ENCODE measurements around the gene LTF.

LTF gene

GRCh38 chr3:46398186-46398955 is 66.3 kb downstream of the LTF start:
- Histone ChIP-seq H3K27me3 (ENCODE audit: low read depth, low read length) (peaks cover 32% of the 10 kb centered on the region), H2AFZ (ENCODE audit: low read depth, low read length) (no peak overlapping the region), H3K36me3 (replicated peaks; ENCODE audit: low read depth, low read length) (no peaks in the 10 kb centered on the region), H3K27ac (ENCODE audit: low read length) (no peak overlapping the region), H3K9ac (ENCODE audit: low read length) (no peak overlapping the region), H4K20me1 (ENCODE audit: insufficient read depth, low read length) (no peaks in the 10 kb centered on the region), H3K79me2 (ENCODE audit: low read length) (no peaks in the 10 kb centered on the region), H3K4me2 (ENCODE audit: low read length) (no peak overlapping the region), H3K9me3 (ENCODE audit: insufficient read depth, low read length) (no peaks in the 10 kb centered on the region), H3K4me1 (ENCODE audit: low read length) (peaks cover 7% of the 10 kb centered on the region), H3K4me3 (ENCODE audit: low read length) (no peak overlapping the region)
- TF ChIP-seq EZH2phosphoT487 (IDR thresholded peaks at IDR 0.05; ENCODE audit: low read depth): no peak
- TF ChIP-seq CTCF (IDR thresholded peaks at IDR 0.05; ENCODE audit: low read depth, low read length): no peak

- Histone ChIP-seq H3K9me3 (ENCODE audit: insufficient read depth, low read length) (no peaks in the 10 kb centered on the region), H3K27ac (ENCODE audit: low read length) (no peak overlapping the region), H3K27me3 (ENCODE audit: low read depth, low read length) (peaks cover 32% of the 10 kb centered on the region), H4K20me1 (ENCODE audit: insufficient read depth, low read length) (no peaks in the 10 kb centered on the region), H3K79me2 (ENCODE audit: low read length) (no peaks in the 10 kb centered on the region), H2AFZ (ENCODE audit: low read depth, low read length) (no peak overlapping the region), H3K36me3 (replicated peaks; ENCODE audit: low read depth, low read length) (no peaks in the 10 kb centered on the region), H3K4me2 (ENCODE audit: low read length) (no peak overlapping the region), H3K9ac (ENCODE audit: low read length) (no peak overlapping the region), H3K4me1 (ENCODE audit: low read length) (peaks cover 7% of the 10 kb centered on the region), H3K4me3 (ENCODE audit: low read length) (no peak overlapping the region)
- no peak for TF ChIP-seq EZH2phosphoT487 (IDR thresholded peaks at IDR 0.05; ENCODE audit: low read depth)
- no peak for TF ChIP-seq CTCF (IDR thresholded peaks at IDR 0.05; ENCODE audit: low read depth, low read length)
These were observed 67.6 kb downstream of the LTF start for GRCh38 chr3:46397111-46397510.

- Histone ChIP-seq H3K9ac (ENCODE audit: low read length) (no peak overlapping the region), H3K27ac (ENCODE audit: low read length) (no peak overlapping the region), H3K27me3 (ENCODE audit: low read depth, low read length) (peaks cover 27% of the 10 kb centered on the region; the same call in 1 of the 2 replicates), H4K20me1 (ENCODE audit: insufficient read depth, low read length) (no peaks in the 10 kb centered on the region), H2AFZ (ENCODE audit: low read depth, low read length) (0 out of 2 replicates have a peak overlapping the region, but pooled peaks have one; percentile 28), H3K36me3 (replicated peaks; ENCODE audit: low read depth, low read length) (no peaks in the 10 kb centered on the region), H3K4me3 (ENCODE audit: low read length) (no peak overlapping the region), H3K79me2 (ENCODE audit: low read length) (no peaks in the 10 kb centered on the region), H3K4me2 (ENCODE audit: low read length) (no peak overlapping the region), H3K9me3 (ENCODE audit: insufficient read depth, low read length) (no peaks in the 10 kb centered on the region), H3K4me1 (ENCODE audit: low read length) (peaks cover 7% of the 10 kb centered on the region)
- no peak for TF ChIP-seq EZH2phosphoT487 (IDR thresholded peaks at IDR 0.05; ENCODE audit: low read depth)
- no peak for TF ChIP-seq CTCF (IDR thresholded peaks at IDR 0.05; ENCODE audit: low read depth, low read length)
These were observed 68.8 kb downstream of the LTF start for GRCh38 chr3:46395766-46396530.

GRCh38 chr3:46395210-46395661 is 69.5 kb downstream of the LTF start:
- Histone ChIP-seq H2AFZ (ENCODE audit: low read depth, low read length) (no peak overlapping the region), H3K27ac (ENCODE audit: low read length) (no peak overlapping the region), H4K20me1 (ENCODE audit: insufficient read depth, low read length) (no peaks in the 10 kb centered on the region), H3K4me3 (ENCODE audit: low read length) (no peak overlapping the region), H3K79me2 (ENCODE audit: low read length) (no peaks in the 10 kb centered on the region), H3K4me2 (ENCODE audit: low read length) (no peak overlapping the region), H3K36me3 (replicated peaks; ENCODE audit: low read depth, low read length) (no peaks in the 10 kb centered on the region), H3K9me3 (ENCODE audit: insufficient read depth, low read length) (no peaks in the 10 kb centered on the region), H3K9ac (ENCODE audit: low read length) (no peak overlapping the region), H3K27me3 (ENCODE audit: low read depth, low read length) (peaks cover 20% of the 10 kb centered on the region; the same call in 1 of the 2 replicates), H3K4me1 (ENCODE audit: low read length) (peaks cover 7% of the 10 kb centered on the region)
- TF ChIP-seq CTCF (IDR thresholded peaks at IDR 0.05; ENCODE audit: low read depth, low read length) (peak; percentile 54), EZH2phosphoT487 (IDR thresholded peaks at IDR 0.05; ENCODE audit: low read depth) (no peak)

Data from OCI-LY3 (cell line).